GM12892 (cell line): ENCODE measurements around the gene GALNT1.
A peak's percentile ranks its signal among the peaks of the same experiment; 100 is the strongest.

Experiments
- DNase-seq: peaks from one replicate; pipeline ENCODE4 v3.0.0; 2011; ENCODE audit not compliant: insufficient read length
- FAIRE-seq: peaks from 2 replicates; lab custom pipeline; 2011; peaks lifted over from hg19 to GRCh38; lab: Jason Lieb, UNC
- POLR2A ChIP-seq: IDR thresholded peaks from 2 replicates; pipeline ENCODE4 v1.6.1; 2011; ENCODE audit warnings: low read depth, low read length, control low read depth
- POLR2AphosphoS5 ChIP-seq: IDR thresholded peaks from 2 replicates; pipeline ENCODE4 v1.6.1; 2011; ENCODE audit warnings: low read depth, low read length, control low read depth
- TAF1 ChIP-seq: IDR thresholded peaks from 2 replicates; pipeline ENCODE4 v1.6.1; 2011; ENCODE audit warnings: low read depth, mild to moderate bottlenecking, control low read depth, low read length, borderline replicate concordance

The GALNT1 gene

DNA sequence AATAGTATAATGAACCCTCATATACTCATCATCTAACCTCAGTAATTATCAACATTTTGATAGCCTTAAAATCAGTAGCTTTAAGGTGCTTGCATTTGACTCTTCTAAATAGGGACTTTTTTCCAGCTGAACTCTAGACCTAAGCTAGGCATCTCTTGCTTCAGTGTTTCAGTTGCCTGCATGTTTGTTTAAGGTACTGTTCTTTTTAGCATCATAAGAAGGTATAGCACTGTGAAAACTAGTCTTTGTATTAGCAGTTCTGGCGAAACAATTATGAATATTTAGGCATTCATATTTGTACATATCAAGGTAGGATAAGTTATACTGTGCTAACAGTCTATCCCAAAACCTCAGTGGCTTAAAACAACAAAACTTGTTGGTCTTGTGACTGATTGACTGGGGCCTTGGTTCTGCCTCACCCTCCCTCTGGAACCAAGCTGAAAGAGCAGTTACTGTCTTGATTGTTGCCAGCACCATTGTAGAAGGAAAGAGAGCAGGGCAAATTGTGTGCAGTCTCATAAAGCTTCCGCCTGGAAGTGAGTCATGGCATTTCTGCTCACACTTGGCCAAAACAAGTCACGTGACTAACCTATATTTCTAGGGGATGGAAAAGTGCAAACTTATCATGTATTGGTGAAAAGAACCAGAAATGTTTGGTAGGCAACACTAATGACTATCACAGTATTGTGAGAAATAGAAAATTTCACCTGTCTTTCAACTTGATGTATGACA is 24.3 kb downstream of the GALNT1 start:
- no peak for TF ChIP-seq TAF1
- no peak for TF ChIP-seq POLR2AphosphoS5
- no peak for TF ChIP-seq POLR2A
- DNase-seq (no peak), FAIRE-seq (no peak)

DNA sequence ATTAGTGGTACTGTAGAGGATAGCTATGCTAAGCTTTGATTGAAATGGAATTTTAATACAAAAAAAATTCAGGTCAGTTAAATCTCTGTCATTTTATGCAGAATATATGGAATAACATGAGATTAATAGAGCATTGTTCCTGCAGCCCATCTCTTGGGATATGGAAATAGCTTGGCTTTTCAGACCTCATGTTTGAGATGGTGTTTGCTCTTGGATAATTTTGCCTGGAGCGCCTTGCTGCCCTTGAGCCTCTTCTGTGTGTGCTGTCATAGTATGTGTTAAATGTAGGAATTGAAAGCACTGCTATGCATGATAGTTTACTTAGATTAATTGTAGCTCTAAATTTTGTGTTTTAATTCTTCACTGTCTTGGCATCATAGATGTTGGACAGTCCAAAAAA is 27.7 kb downstream of the GALNT1 start:
- DNase-seq, result no peak
- TF ChIP-seq POLR2AphosphoS5, result no peak
- TF ChIP-seq POLR2A, result no peak
- TF ChIP-seq TAF1, result no peak
- no peak for FAIRE-seq

DNA sequence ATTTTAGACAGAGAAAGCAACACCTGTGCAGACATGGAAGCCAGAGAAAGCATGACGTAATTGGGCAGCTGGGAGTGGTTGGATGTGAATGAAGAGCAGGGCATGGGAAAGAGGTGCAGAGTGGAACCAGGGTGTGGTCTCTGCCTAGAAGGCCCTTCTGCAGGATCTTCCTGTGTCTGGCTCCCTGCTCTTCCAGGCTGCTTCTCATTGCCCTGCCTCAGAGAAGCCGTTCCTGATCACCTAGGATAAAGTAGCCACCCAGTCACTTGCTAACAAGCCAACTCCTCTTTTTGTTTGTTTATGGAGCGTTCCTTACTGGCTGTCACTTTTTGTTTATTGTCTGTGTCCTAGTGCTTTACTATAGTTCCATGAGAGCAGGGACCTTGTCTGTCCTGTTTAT is 28.5 kb downstream of the GALNT1 start:
- FAIRE-seq (no peak), DNase-seq (no peak)
- no peak for TF ChIP-seq POLR2AphosphoS5
- no peak for TF ChIP-seq POLR2A
- TF ChIP-seq TAF1, result no peak

DNA sequence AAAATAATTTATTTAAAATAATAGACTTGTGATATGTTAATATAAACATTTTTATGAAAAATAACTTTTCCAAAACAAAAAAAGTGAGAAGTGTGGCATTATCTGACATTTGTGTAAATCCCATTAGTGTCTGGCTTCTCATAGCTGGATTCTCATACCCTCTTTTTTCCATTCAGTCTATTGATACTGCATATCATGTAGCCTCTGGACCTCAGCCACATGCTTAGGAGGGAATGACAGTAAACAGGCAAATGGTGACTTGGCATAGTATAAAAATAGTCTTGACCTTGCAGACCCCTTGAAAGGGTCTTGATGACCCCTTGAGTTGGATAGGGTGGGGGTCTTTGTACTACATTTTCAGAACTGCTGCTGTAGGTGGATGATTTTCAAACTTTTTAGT is 29.2 kb downstream of the GALNT1 start:
- no peak for TF ChIP-seq POLR2A
- no peak for TF ChIP-seq TAF1
- no peak for TF ChIP-seq POLR2AphosphoS5
- no peak for FAIRE-seq
- no peak for DNase-seq

DNA sequence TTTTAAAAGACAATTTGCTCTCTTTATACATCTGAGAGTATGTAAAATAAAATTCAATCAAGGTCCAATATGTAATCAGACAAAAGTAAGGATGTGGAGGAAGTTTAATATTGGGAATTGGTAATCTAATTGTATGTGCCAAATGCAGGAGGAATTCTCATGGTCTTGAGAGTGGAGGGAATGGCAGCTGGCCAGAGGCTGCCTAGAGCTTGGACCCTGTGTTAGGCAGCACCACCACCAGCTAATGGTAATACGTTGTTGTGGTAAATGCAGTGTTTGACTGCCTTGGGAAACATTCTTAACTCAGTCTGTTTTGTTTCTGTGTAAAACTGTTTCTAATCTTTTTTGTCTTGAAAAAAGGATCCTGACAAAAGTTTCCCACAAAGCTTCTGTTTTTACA is 30.0 kb downstream of the GALNT1 start:
- FAIRE-seq, result peak; percentile 56
- DNase-seq, result no peak
- no peak for TF ChIP-seq POLR2AphosphoS5
- no peak for TF ChIP-seq POLR2A
- no peak for TF ChIP-seq TAF1

DNA sequence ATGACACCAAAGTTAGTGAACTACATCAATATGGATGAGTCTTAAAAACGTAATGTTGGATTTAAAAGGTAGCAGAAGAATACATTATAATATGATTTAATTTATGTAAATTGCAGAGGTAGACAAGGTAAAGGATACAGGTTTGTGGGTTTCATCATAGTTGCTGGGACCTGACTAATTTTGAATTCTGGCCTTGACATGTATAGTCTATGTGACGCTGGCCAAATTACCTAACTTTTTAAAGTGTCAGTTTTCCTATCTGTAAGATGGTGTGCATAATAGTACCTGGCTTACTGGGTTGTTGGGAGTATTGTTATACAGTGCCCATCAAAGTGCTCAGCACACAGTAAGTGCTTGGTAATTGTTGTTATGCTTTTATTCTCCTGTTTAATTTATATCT is 34.5 kb downstream of the GALNT1 start:
- no peak for DNase-seq
- peak; percentile 5 for FAIRE-seq
- TF ChIP-seq POLR2AphosphoS5, result no peak
- TF ChIP-seq TAF1, result no peak
- TF ChIP-seq POLR2A, result no peak

DNA sequence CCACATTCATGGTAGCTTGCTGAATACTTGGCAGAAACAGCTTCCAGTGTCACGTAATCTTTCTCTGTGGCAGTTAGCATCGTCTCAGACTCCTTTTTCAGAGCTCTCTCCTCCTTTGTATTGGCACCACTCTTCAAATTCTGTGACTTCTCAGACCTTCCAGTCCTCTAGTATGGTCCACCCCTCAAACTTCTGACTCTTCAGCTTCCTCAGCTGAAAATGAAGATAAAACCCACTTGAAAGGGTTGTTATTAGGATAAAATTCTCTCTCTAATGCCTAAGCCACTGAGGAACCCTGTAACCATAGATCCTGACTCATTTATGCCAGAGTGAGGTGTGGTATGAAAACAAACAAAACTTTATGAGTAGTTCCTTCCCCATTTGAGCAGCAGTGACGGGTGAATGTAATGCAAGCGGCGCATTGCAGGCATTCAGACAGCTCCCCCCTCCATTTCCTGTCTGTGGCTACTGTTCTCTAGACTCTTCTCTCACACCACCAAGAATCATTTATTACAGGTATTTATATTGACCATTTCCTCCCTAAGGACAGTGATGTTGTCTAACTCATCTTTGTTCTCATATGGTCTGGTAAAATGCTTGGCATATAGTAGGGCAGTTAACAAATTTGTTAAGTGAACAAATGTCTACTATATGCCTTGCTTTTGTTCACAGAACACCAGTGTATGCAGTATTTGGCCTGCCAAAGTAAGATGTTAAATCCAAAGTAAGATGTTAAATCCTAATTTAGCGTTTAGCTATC is 35.3 kb downstream of the GALNT1 start:
- peak; percentile 93 for FAIRE-seq
- DNase-seq, result peak; percentile 23
- TF ChIP-seq POLR2A (no peak), TAF1 (no peak), POLR2AphosphoS5 (no peak)

DNA sequence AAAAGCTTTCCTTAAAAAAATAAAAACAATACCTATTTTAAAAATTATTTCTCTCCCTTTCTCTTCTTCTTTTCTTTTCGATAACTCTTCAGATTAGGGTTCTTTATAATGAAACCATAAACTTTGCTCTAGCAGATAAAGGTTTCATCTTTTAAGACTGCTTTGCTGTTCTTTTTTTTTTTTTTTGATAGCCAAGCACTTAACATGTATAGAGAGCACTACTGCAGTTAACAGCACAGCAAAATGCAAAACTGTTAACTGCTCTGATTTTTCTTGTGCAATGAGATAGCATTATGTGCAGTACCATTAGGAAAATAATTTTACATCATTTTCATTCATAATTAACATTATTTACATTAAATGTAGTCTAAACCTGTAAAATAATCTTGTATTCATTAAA is 36.3 kb downstream of the GALNT1 start:
- TF ChIP-seq POLR2A (no peak), POLR2AphosphoS5 (no peak), TAF1 (no peak)
- no peak for DNase-seq
- FAIRE-seq, result no peak

DNA sequence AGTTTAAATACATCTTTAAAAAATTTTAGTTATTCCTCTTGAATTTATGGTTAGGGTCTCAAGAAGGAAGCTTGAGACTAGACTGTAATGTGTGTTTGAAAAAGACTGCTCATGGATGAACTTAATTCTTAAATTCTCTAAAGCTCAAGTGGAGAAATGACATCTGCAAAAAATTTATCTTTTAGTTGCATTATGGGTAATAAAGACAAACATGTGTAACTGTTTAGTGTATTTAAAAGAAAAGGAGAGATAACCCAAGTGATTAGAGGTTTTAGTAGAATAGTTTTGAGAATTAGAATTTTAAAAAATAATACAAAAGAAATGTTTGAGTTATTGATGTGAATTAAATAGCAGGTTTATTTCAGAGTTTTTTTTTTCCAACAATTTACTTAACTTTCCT is 36.7 kb downstream of the GALNT1 start:
- FAIRE-seq (no peak), DNase-seq (no peak)
- TF ChIP-seq TAF1, result no peak
- TF ChIP-seq POLR2AphosphoS5, result no peak
- no peak for TF ChIP-seq POLR2A

DNA sequence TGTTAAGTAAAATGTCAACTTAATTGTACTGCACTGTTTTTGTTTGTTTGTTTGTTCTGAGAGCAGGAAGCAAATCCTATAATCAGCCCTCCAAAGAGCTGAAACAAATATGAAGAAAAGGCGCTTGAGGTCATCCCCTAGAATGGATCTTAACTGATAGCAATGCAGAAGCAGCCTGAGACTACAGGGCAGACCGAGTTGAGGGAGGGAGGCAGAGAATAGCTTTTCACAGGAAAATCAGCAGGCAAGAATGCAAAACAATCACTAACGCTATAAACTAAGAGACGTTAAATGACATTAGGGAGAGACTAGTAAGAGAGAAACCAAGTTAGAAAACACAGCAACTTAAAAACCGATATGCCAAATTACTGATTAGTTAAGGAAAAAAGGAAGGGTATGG is 37.2 kb downstream of the GALNT1 start:
- no peak for DNase-seq
- no peak for FAIRE-seq
- TF ChIP-seq POLR2A, result no peak
- no peak for TF ChIP-seq TAF1
- TF ChIP-seq POLR2AphosphoS5, result no peak

DNA sequence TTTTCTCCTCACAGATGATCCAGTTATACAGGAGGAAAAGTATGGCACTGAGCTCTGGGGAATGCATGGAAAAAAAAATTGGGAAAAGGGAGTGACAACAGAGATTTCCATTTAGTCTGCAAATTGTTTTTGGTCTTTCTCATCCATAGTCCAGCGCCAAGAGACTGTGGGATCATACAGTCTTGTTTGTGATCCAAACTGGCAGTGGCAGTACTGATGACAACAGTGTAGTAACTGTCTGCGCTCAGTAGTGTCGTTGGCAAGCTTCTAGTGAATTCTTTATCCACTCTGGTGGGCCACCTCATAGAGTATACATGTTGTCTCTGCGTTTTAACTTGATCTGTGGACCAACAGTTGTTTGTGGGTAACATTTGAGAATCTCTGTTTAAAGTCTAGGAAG is 37.9 kb downstream of the GALNT1 start:
- FAIRE-seq (no peak), DNase-seq (no peak)
- TF ChIP-seq POLR2AphosphoS5 (no peak), TAF1 (no peak), POLR2A (no peak)

DNA sequence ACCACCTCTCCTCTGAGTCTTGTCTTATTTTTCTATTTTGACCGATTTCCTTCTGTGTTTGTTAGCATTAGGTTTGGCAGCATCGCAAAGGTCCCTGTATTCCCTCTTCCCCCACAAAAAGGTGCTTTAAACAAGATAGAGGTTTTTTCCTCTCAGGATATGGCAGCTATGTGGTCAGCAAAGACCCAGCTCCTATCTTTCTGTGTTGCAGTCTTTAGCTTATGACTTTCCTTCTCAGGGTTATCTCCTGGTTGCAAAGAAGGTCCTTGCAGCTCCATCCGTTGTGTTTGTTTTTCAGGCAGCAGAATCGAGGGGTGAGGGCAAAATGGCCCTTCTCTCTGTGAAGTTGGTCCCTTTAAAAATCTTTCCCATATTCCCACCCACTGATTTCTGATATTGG is 38.4 kb downstream of the GALNT1 start:
- TF ChIP-seq POLR2AphosphoS5 (no peak), TAF1 (no peak), POLR2A (no peak)
- FAIRE-seq (no peak), DNase-seq (no peak)
